ENCODE results near the gene DOCK1.

GRCh38 chr10:127028556-127028955, 123.3 kb downstream of the DOCK1 start:
- TF ChIP-seq, protein P1, sequence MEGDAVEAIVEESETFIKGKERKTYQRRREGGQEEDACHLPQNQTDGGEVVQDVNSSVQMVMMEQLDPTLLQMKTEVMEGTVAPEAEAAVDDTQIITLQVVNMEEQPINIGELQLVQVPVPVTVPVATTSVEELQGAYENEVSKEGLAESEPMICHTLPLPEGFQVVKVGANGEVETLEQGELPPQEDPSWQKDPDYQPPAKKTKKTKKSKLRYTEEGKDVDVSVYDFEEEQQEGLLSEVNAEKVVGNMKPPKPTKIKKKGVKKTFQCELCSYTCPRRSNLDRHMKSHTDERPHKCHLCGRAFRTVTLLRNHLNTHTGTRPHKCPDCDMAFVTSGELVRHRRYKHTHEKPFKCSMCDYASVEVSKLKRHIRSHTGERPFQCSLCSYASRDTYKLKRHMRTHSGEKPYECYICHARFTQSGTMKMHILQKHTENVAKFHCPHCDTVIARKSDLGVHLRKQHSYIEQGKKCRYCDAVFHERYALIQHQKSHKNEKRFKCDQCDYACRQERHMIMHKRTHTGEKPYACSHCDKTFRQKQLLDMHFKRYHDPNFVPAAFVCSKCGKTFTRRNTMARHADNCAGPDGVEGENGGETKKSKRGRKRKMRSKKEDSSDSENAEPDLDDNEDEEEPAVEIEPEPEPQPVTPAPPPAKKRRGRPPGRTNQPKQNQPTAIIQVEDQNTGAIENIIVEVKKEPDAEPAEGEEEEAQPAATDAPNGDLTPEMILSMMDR (IDR thresholded peaks at IDR 0.05 in 4 of 5, conservative IDR thresholded peaks at IDR 0.05 in 1 of 5), result no peak
- TF ChIP-seq POLR2A (IDR thresholded peaks at IDR 0.05), result no peak

Data from gastrocnemius medialis (tissue), 4 donors.